Loucy (cell line): ENCODE data around the gene SP1.
"Not testable (repeated sequence)": the region's sequence is repeated elsewhere in the genome, so short reads cannot be mapped to it uniquely, and the experiment has no call there.

Source experiments
- H2AFZ ChIP-seq: fragments of 200-600 bp; sonication (generic); 2 replicates; pipeline ENCODE4 v1.6.0; 2016; ENCODE audit warnings: antibody characterized with exemption, mild to moderate bottlenecking, low read length, moderate library complexity
- H3F3A ChIP-seq: fragments of 200-600 bp; 2 replicates; pipeline ENCODE4 v1.6.0; 2016; ENCODE audit warnings: antibody characterized with exemption, low read depth, mild to moderate bottlenecking
- H3K27me3 ChIP-seq: fragments of 200-600 bp; sonication (generic); 2 replicates; pipeline ENCODE4 v1.6.1; 2014; ENCODE audit warnings: low read length, mild to moderate bottlenecking; ENCODE audit not compliant: insufficient read depth, poor library complexity, severe bottlenecking
- H3K36me3 ChIP-seq: fragments of 200-600 bp; sonication (generic); 2 replicates; pipeline ENCODE4 v1.6.1; 2016; ENCODE audit warnings: low read length; ENCODE audit not compliant: insufficient read depth
- H3K4me1 ChIP-seq: fragments of 200-600 bp; sonication (generic); 2 replicates; pipeline ENCODE4 v1.5.1; 2014; ENCODE audit warnings: low read length, mild to moderate bottlenecking; ENCODE audit not compliant: insufficient read depth, poor library complexity, severe bottlenecking
- H3K4me2 ChIP-seq: fragments of 200-600 bp; sonication (generic); 2 replicates; pipeline ENCODE4 v1.6.0; 2014; ENCODE audit warnings: antibody characterized with exemption, low read length, low read depth, mild to moderate bottlenecking; ENCODE audit not compliant: poor library complexity, severe bottlenecking
- H3K4me3 ChIP-seq: fragments of 200-600 bp; sonication (generic); 2 replicates; pipeline ENCODE4 v1.5.1; 2014; ENCODE audit warnings: low read length, mild to moderate bottlenecking, mixed read lengths; ENCODE audit not compliant: poor library complexity, severe bottlenecking
- H3K79me2 ChIP-seq: fragments of 200-600 bp; sonication (generic); 2 replicates; pipeline ENCODE4 v1.6.1; 2014; ENCODE audit warnings: low read length; ENCODE audit not compliant: insufficient read depth
- H3K9ac ChIP-seq: fragments of 200-600 bp; sonication (generic); 2 replicates; pipeline ENCODE4 v1.6.0; 2014; ENCODE audit warnings: mild to moderate bottlenecking, low read depth, low read length, moderate library complexity; ENCODE audit not compliant: poor library complexity, severe bottlenecking
- H3K9me2 ChIP-seq: fragments of 200-600 bp; sonication (generic); replicated peaks from 2 replicates; pipeline ENCODE4 v1.6.1; 2016; ENCODE audit warnings: low read depth, low read length, mixed read lengths
- H3K9me3 ChIP-seq: fragments of 200-600 bp; sonication (generic); 2 replicates; pipeline ENCODE4 v1.6.1; 2014; ENCODE audit warnings: mild to moderate bottlenecking, antibody characterized with exemption, low read length, low read depth; ENCODE audit not compliant: insufficient read depth
- H4K20me1 ChIP-seq: fragments of 200-600 bp; sonication (generic); 2 replicates; pipeline ENCODE4 v1.6.0; 2014; ENCODE audit warnings: antibody characterized with exemption, low read length, mild to moderate bottlenecking; ENCODE audit not compliant: insufficient read depth, poor library complexity, severe bottlenecking
- CTCF ChIP-seq: fragments of 200-600 bp; sonication (generic); conservative IDR thresholded peaks from 2 replicates; pipeline ENCODE4 v1.5.1; 2014; ENCODE audit warnings: mild to moderate bottlenecking, antibody characterized with exemption, low read length
- EZH2phosphoT487 ChIP-seq: fragments of 200-600 bp; IDR thresholded peaks from 2 replicates; pipeline ENCODE4 v1.6.1; 2018; ENCODE audit warnings: antibody characterized with exemption, mild to moderate bottlenecking, moderate library complexity, borderline replicate concordance

The SP1 gene

GRCh38 chr12:53413485-53414204 is 33.7 kb downstream of the SP1 start:
- TF ChIP-seq CTCF (no peak), EZH2phosphoT487 (no peak)
- no peaks in the 10 kb centered on the region for H3K79me2 ChIP-seq
- H3K4me3 ChIP-seq, result no peak overlapping the region
- H3K27me3 ChIP-seq, result no peaks in the 10 kb centered on the region
- no peak overlapping the region for H3K9ac ChIP-seq
- no peaks in the 10 kb centered on the region for H3K9me3 ChIP-seq
- H2AFZ ChIP-seq, result no peak overlapping the region
- no peaks in the 10 kb centered on the region for H4K20me1 ChIP-seq
- H3K4me2 ChIP-seq, result no peak overlapping the region
- H3K4me1 ChIP-seq, result peaks cover 3% of the 10 kb centered on the region
- H3F3A ChIP-seq, result no peaks in the 10 kb centered on the region
- peaks cover 48% of the 10 kb centered on the region for H3K36me3 ChIP-seq
- H3K9me2 ChIP-seq, result no peaks in the 10 kb centered on the region

- no peak overlapping the region for H3K4me2 ChIP-seq
- H3K36me3 ChIP-seq, result peaks cover 35% of the 10 kb centered on the region
- H3K4me1 ChIP-seq, result peaks cover 3% of the 10 kb centered on the region
- no peak overlapping the region for H3K9ac ChIP-seq
- H3F3A ChIP-seq, result no peaks in the 10 kb centered on the region
- no peaks in the 10 kb centered on the region for H3K9me2 ChIP-seq
- H3K9me3 ChIP-seq, result no peaks in the 10 kb centered on the region
- no peak overlapping the region for H3K4me3 ChIP-seq
- H3K79me2 ChIP-seq, result no peaks in the 10 kb centered on the region
- no peaks in the 10 kb centered on the region for H3K27me3 ChIP-seq
- H2AFZ ChIP-seq, result no peak overlapping the region
- no peaks in the 10 kb centered on the region for H4K20me1 ChIP-seq
- TF ChIP-seq EZH2phosphoT487 (no peak), CTCF (no peak)
Observed at GRCh38 chr12:53414756-53415417, 34.9 kb downstream of the SP1 start.

GRCh38 chr12:53415752-53416389 is 35.9 kb downstream of the SP1 start:
- H3K4me1 ChIP-seq, H3K9ac ChIP-seq, H4K20me1 ChIP-seq, H3K4me2 ChIP-seq, H3F3A ChIP-seq, H3K9me2 ChIP-seq, H3K9me3 ChIP-seq, H2AFZ ChIP-seq, H3K27me3 ChIP-seq, H3K4me3 ChIP-seq, H3K79me2 ChIP-seq: not testable (repeated sequence)
- peaks cover 32% of the 10 kb centered on the region for H3K36me3 ChIP-seq

- not testable (repeated sequence) for H3F3A ChIP-seq, H2AFZ ChIP-seq, H3K9ac ChIP-seq, H3K27me3 ChIP-seq, H3K4me2 ChIP-seq, H3K9me2 ChIP-seq, H3K4me1 ChIP-seq, H3K79me2 ChIP-seq, H4K20me1 ChIP-seq, H3K9me3 ChIP-seq, H3K4me3 ChIP-seq
- H3K36me3 ChIP-seq, result peaks cover 17% of the 10 kb centered on the region
Observed at GRCh38 chr12:53417291-53417816, 37.4 kb downstream of the SP1 start.
